Activated effector memory CD4-positive, alpha-beta T cell treated with anti-CD3 and anti-CD28 coated beads, Interleukin-2, amount 50 U/mL, for 16 hours (primary cell): ENCODE data around the gene NRG2.
A peak's percentile ranks its signal among the peaks of the same experiment; 100 is the strongest.

Source experiments
- DNase-seq: peaks from one replicate; pipeline ENCODE4 v3.0.0-alpha.2; 2020

The NRG2 gene

GRCh38 chr5:139852696-139853095, 190.4 kb downstream of the NRG2 start:
- no peak for DNase-seq

GRCh38 chr5:139851558-139851957, 191.5 kb downstream of the NRG2 start:
- no peak for DNase-seq

- DNase-seq: no peak
Measured at GRCh38 chr5:139850423-139851016, 192.6 kb downstream of the NRG2 start.

GRCh38 chr5:139849942-139850341, 193.2 kb downstream of the NRG2 start:
- DNase-seq: no peak

- no peak for DNase-seq
Measured at GRCh38 chr5:139849501-139849900, 193.6 kb downstream of the NRG2 start.

GRCh38 chr5:139848508-139849100, 194.5 kb downstream of the NRG2 start:
- peak; percentile 70 for DNase-seq

- DNase-seq: peak; percentile 90
Measured at GRCh38 chr5:139847790-139848507, 195.2 kb downstream of the NRG2 start.

GRCh38 chr5:139847091-139847490, 196.0 kb downstream of the NRG2 start:
- DNase-seq: no peak

- DNase-seq: no peak
Measured at GRCh38 chr5:139845846-139846681, 197.0 kb downstream of the NRG2 start.

- DNase-seq: peak; percentile 87
Measured at GRCh38 chr5:139844472-139845145, 198.5 kb downstream of the NRG2 start.

GRCh38 chr5:139843991-139844390, 199.1 kb downstream of the NRG2 start:
- DNase-seq: no peak

- no peak for DNase-seq
Measured at GRCh38 chr5:139842321-139842720, 200.8 kb downstream of the NRG2 start.

- DNase-seq: no peak
Measured at GRCh38 chr5:139841549-139841948, 201.6 kb downstream of the NRG2 start.

GRCh38 chr5:139839918-139840317, 203.2 kb downstream of the NRG2 start:
- no peak for DNase-seq

GRCh38 chr5:139839232-139839815, 203.8 kb downstream of the NRG2 start:
- DNase-seq: no peak

- DNase-seq: no peak
Measured at GRCh38 chr5:139838381-139839197, 204.5 kb downstream of the NRG2 start.

GRCh38 chr5:139837711-139838380, 205.3 kb downstream of the NRG2 start:
- DNase-seq: no peak

GRCh38 chr5:139836469-139837208, 206.5 kb downstream of the NRG2 start:
- no peak for DNase-seq

GRCh38 chr5:139835656-139836055, 207.4 kb downstream of the NRG2 start:
- DNase-seq: no peak

- no peak for DNase-seq
Measured at GRCh38 chr5:139833525-139833924, 209.6 kb downstream of the NRG2 start.
